ENCODE data around the gene RAB11A. TPM values are rescaled to one million over a fixed set of nuclear protein-coding genes. Genes with fewer than 3 reads are reported as not detected.

RAB11A gene
- total and polyA plus RNA-seq, 7 donors: 89.5 to 152 (median 115) TPM

DNA sequence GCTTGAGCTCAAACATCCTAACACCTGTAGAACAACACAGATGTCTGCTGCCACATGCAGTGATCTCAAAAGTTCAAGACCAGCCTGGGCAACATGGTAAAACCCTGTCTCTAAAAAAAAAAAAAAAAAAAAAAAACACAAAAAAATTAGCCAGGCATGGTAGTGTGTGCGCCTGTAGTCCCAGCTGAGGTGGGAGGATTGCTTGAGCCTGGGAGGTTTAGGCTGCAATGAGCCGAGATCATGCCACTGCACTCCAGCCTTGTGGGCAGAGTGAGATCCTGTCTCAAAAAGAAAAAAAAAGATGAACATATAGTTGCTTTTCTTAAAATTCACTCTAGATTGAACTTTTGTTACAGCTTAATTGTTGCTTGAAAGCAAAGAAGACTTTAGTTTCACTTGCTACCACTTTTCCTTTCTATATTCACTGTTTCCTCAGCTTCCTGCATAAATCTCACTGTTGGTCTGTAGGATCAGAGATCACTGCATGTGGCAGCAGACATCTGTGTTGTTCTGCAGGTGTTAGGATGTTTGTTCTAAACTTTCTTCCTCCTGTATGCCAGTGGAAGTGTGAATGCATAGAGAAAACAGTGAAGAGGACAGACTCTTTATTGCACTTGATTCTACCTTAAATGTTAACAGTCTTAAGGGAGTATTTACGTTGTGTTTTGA lies 12.6 kb downstream of the RAB11A start:
- no peaks in the 10 kb centered on the region for H3K4me1 ChIP-seq
- intact Hi-C loops (cut with DNase I): no loop called here
- TF ChIP-seq, protein P1, sequence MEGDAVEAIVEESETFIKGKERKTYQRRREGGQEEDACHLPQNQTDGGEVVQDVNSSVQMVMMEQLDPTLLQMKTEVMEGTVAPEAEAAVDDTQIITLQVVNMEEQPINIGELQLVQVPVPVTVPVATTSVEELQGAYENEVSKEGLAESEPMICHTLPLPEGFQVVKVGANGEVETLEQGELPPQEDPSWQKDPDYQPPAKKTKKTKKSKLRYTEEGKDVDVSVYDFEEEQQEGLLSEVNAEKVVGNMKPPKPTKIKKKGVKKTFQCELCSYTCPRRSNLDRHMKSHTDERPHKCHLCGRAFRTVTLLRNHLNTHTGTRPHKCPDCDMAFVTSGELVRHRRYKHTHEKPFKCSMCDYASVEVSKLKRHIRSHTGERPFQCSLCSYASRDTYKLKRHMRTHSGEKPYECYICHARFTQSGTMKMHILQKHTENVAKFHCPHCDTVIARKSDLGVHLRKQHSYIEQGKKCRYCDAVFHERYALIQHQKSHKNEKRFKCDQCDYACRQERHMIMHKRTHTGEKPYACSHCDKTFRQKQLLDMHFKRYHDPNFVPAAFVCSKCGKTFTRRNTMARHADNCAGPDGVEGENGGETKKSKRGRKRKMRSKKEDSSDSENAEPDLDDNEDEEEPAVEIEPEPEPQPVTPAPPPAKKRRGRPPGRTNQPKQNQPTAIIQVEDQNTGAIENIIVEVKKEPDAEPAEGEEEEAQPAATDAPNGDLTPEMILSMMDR (IDR thresholded peaks at IDR 0.05): no peak

GRCh38 chr15:65883571-65883970 lies 14.3 kb downstream of the RAB11A start:
- Histone ChIP-seq H3K4me1 (no peaks in the 10 kb centered on the region), H3K36me3 (ENCODE audit: insufficient read depth in 1 of 2, low read depth in 1 of 2) (peaks cover 5 to 96% of the 10 kb centered on the region in 2 donors), H3K27ac (no peak overlapping the region), H3K4me3 (no peak overlapping the region), H3K9me3 (no peaks in the 10 kb centered on the region), H3K27me3 (ENCODE audit: insufficient read depth in 3 of 3, low read length in 2 of 3) (no peaks in the 10 kb centered on the region)
- intact Hi-C loops (cut with DNase I): no loop called here
- ATAC-seq: no peak
- no peak for DNase-seq
- TF ChIP-seq, protein P1 (IDR thresholded peaks at IDR 0.05): no peak
- WGBS, 3 donors: 92 to 93% (median 93%) methylated on average over 6 of the region's 6 CpGs

More for the DNA sequence above, 12.6 kb downstream of the RAB11A start:
- ATAC-seq (no peak), DNase-seq (no peak)
- H3K9me3 ChIP-seq: no peaks in the 10 kb centered on the region
- no peak overlapping the region for H3K4me3 ChIP-seq
- no peak overlapping the region for H3K27ac ChIP-seq
- WGBS, 3 donors: 79 to 87% (median 80%) methylated on average over 3 of the region's 3 CpGs
- no peaks in the 10 kb centered on the region for H3K27me3 ChIP-seq (ENCODE audit: insufficient read depth in 3 of 3, low read length in 2 of 3)
- H3K36me3 ChIP-seq (ENCODE audit: insufficient read depth in 1 of 2, low read depth in 1 of 2): peaks cover 7 to 95% of the 10 kb centered on the region in 2 donors

GRCh38 chr15:65884511-65884910 lies 15.2 kb downstream of the RAB11A start:
- DNase-seq: no peak
- ATAC-seq: no peak
- Histone ChIP-seq H3K27me3 (ENCODE audit: insufficient read depth in 3 of 3, low read length in 2 of 3) (no peaks in the 10 kb centered on the region), H3K27ac (no peak overlapping the region), H3K36me3 (ENCODE audit: insufficient read depth in 1 of 2, low read depth in 1 of 2) (peaks cover 5 to 96% of the 10 kb centered on the region in 2 donors), H3K4me1 (no peaks in the 10 kb centered on the region), H3K4me3 (no peak overlapping the region), H3K9me3 (no peaks in the 10 kb centered on the region)
- TF ChIP-seq, protein P1 (IDR thresholded peaks at IDR 0.05): no peak
- intact Hi-C loops (cut with DNase I): no loop called here

DNA sequence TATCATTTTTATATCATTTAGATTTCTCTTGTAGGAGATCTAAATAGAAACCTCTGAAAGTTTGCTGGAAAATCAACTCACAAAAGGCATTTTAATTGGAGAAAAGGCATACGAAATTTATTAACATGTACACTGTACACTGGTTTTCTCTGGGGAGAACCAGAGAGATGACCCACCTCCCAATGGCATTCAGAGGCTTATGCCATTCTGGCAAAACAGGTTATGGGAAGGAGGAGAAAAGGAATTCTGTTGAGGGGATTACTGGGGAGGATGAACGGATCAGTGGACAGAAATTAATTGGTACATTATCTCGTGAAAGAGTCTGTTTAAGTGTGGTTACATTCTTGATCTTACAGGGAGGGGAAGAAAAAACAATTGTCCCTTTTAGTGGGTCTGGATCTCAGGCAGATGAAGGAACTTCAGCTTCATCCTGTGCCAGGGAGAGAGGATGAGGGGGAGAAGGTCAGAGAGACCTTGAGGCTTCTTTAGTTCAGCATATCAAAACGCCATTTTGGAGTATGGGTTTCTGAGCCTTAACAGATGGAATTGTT lies 16.5 kb downstream of the RAB11A start:
- 60 to 75% (median 62%) methylated on average over 4 of the region's 4 CpGs for WGBS, 3 donors
- ATAC-seq (no peak), DNase-seq (no peak)
- Histone ChIP-seq H3K9me3 (no peaks in the 10 kb centered on the region), H3K27me3 (ENCODE audit: insufficient read depth in 3 of 3, low read length in 2 of 3) (no peaks in the 10 kb centered on the region), H3K4me1 (no peaks in the 10 kb centered on the region), H3K36me3 (ENCODE audit: insufficient read depth in 1 of 2, low read depth in 1 of 2) (peaks cover 5 to 87% of the 10 kb centered on the region in 2 donors), H3K4me3 (no peak overlapping the region), H3K27ac (no peak overlapping the region)
- TF ChIP-seq, protein P1 (IDR thresholded peaks at IDR 0.05): no peak
- intact Hi-C loops (cut with DNase I): no loop called here
